HepG2 (cell line): Measurements from ENCODE around the gene SIGLEC9.
"Not testable (repeated sequence)": the region's sequence is repeated elsewhere in the genome, so short reads cannot be mapped to it uniquely, and the experiment has no call there.

Experiments
- ATM ChIP-seq: fragments of 450-650 bp; IDR thresholded peaks from 2 replicates; pipeline ENCODE4 v1.7.1; 2017; ENCODE audit warnings: mild to moderate bottlenecking, borderline replicate concordance
- HDAC1 ChIP-seq: sonication (generic); formaldehyde crosslinking; IDR thresholded peaks from 2 replicates; pipeline ENCODE4 v1.5.1; 2020; ENCODE audit warnings: mild to moderate bottlenecking, missing genetic modification reagents
- HDAC6 ChIP-seq: fragments of 200-600 bp; sonication (generic); IDR thresholded peaks from 2 replicates; pipeline ENCODE4 v1.7.0; 2017; ENCODE audit warnings: mild to moderate bottlenecking, antibody characterized with exemption, low read length, low read depth
- POLR2A ChIP-seq, 2 experiments: IDR thresholded peaks; 2 replicates each; pipeline ENCODE4 v1.6.1; 2011; ENCODE audit warnings: low read depth in 2 of 2, low read length in 2 of 2, mild to moderate bottlenecking in 1 of 2, moderate library complexity in 1 of 2; ENCODE audit not compliant: insufficient read depth in 1 of 2
- REL ChIP-seq: sonication (generic); formaldehyde crosslinking; conservative IDR thresholded peaks from 2 replicates; pipeline ENCODE4 v1.8.0; 2022; ENCODE audit warnings: mild to moderate bottlenecking, missing genetic modification reagents, moderate library complexity
- SRSF4 ChIP-seq: fragments of 200-400 bp; formaldehyde crosslinking; IDR thresholded peaks from one replicate; pipeline ENCODE4 v1.6.1; 2018; ENCODE audit warnings: mild to moderate bottlenecking, low read depth, low read length, moderate library complexity; ENCODE audit not compliant: poor library complexity, severe bottlenecking
- TCF7L2 ChIP-seq: IDR thresholded peaks from 2 replicates; pipeline ENCODE4 v1.6.1; 2011; ENCODE audit warnings: mild to moderate bottlenecking, low read depth, low read length, moderate library complexity
- YY1 ChIP-seq: IDR thresholded peaks from 2 replicates; pipeline ENCODE4 v1.6.1; 2011; ENCODE audit warnings: low read length, low read depth, moderate library complexity, mild to moderate bottlenecking; ENCODE audit not compliant: insufficient read depth, insufficient replicate concordance
- ZBTB1 ChIP-seq: sonication (generic); formaldehyde crosslinking; IDR thresholded peaks from 2 replicates; pipeline ENCODE4 v1.4.0; 2020; ENCODE audit warnings: missing genetic modification reagents, borderline replicate concordance
- TF ChIP-seq, protein P1 (sequence below): sonication (generic); formaldehyde crosslinking; IDR thresholded peaks from 2 replicates; pipeline ENCODE4 v1.5.0; 2020; ENCODE audit warnings: mild to moderate bottlenecking, missing genetic modification reagents, moderate library complexity
- TF ChIP-seq, protein P2 (sequence below): sonication (generic); formaldehyde crosslinking; IDR thresholded peaks from 2 replicates; pipeline ENCODE4 v1.4.0; 2020; ENCODE audit warnings: missing genetic modification reagents, borderline replicate concordance
- TF ChIP-seq, protein P3 (sequence below): sonication (generic); formaldehyde crosslinking; IDR thresholded peaks from 2 replicates; pipeline ENCODE4 v1.4.0; 2020; ENCODE audit warnings: mild to moderate bottlenecking, missing genetic modification reagents, borderline replicate concordance
- TF ChIP-seq, protein P4 (sequence below): sonication (generic); formaldehyde crosslinking; IDR thresholded peaks from 2 replicates; pipeline ENCODE4 v1.4.0; 2020; ENCODE audit warnings: missing genetic modification reagents, mild to moderate bottlenecking, borderline replicate concordance
- TF ChIP-seq, protein P5 (sequence below), 2 experiments: sonication (generic) in 1 of 2; formaldehyde crosslinking in 1 of 2; IDR thresholded peaks; 2 replicates each; pipeline versions ENCODE4 v1.5.1 to v1.6.1; 2011 to 2020; ENCODE audit warnings: borderline replicate concordance in 1 of 2, low read depth in 1 of 2, low read length in 1 of 2, mild to moderate bottlenecking in 1 of 2, missing genetic modification reagents in 1 of 2, moderate library complexity in 1 of 2

DNA sequence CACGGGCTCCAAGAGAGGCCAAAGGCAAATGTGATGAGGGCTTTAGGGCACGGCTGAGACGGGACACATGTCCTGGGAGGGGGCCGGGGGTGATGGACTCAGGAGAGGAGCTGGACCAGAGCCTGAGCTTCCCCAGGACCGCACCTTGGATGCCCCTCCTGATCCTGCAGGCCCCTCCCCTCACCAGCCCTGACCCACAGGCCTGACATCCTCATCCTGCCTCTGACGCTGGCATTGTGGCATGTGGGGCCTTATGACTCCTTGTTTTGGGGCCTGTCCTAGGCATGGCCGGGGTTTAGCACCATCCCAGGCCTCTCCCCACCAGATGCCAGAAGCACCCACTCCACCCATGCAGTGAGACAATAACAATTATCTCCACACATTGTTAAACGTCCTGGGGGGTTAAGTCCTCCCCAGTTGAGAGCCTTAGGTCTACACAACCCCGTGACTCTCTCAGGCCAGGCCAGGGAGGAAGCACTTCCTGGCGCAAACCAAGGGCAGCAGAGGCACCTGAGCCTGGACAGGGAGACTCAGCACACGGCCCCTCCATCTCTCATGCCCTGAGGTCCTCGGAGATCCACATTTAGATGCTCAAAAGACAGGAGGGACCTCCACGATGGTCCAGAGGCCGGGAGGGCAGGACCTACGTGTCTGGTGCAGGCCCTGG is 18.2 kb downstream of the SIGLEC9 start:
- TF ChIP-seq, protein P1, sequence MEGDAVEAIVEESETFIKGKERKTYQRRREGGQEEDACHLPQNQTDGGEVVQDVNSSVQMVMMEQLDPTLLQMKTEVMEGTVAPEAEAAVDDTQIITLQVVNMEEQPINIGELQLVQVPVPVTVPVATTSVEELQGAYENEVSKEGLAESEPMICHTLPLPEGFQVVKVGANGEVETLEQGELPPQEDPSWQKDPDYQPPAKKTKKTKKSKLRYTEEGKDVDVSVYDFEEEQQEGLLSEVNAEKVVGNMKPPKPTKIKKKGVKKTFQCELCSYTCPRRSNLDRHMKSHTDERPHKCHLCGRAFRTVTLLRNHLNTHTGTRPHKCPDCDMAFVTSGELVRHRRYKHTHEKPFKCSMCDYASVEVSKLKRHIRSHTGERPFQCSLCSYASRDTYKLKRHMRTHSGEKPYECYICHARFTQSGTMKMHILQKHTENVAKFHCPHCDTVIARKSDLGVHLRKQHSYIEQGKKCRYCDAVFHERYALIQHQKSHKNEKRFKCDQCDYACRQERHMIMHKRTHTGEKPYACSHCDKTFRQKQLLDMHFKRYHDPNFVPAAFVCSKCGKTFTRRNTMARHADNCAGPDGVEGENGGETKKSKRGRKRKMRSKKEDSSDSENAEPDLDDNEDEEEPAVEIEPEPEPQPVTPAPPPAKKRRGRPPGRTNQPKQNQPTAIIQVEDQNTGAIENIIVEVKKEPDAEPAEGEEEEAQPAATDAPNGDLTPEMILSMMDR (CRISPR knock-in tag), result not testable (repeated sequence)
- TF ChIP-seq, protein P2, sequence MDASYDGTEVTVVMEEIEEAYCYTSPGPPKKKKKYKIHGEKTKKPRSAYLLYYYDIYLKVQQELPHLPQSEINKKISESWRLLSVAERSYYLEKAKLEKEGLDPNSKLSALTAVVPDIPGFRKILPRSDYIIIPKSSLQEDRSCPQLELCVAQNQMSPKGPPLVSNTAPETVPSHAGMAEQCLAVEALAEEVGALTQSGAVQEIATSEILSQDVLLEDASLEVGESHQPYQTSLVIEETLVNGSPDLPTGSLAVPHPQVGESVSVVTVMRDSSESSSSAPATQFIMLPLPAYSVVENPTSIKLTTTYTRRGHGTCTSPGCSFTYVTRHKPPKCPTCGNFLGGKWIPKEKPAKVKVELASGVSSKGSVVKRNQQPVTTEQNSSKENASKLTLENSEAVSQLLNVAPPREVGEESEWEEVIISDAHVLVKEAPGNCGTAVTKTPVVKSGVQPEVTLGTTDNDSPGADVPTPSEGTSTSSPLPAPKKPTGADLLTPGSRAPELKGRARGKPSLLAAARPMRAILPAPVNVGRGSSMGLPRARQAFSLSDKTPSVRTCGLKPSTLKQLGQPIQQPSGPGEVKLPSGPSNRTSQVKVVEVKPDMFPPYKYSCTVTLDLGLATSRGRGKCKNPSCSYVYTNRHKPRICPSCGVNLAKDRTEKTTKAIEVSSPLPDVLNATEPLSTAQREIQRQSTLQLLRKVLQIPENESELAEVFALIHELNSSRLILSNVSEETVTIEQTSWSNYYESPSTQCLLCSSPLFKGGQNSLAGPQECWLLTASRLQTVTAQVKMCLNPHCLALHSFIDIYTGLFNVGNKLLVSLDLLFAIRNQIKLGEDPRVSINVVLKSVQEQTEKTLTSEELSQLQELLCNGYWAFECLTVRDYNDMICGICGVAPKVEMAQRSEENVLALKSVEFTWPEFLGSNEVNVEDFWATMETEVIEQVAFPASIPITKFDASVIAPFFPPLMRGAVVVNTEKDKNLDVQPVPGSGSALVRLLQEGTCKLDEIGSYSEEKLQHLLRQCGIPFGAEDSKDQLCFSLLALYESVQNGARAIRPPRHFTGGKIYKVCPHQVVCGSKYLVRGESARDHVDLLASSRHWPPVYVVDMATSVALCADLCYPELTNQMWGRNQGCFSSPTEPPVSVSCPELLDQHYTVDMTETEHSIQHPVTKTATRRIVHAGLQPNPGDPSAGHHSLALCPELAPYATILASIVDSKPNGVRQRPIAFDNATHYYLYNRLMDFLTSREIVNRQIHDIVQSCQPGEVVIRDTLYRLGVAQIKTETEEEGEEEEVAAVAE, result not testable (repeated sequence)
- TF ChIP-seq ATM; REL (CRISPR knock-in tag); YY1; TCF7L2; HDAC6; HDAC1 (CRISPR knock-in tag); POLR2A (IDR thresholded peaks at IDR 0.05; ENCODE audit: insufficient read depth in 1 of 2, low read depth in 2 of 2, low read length in 2 of 2); SRSF4; ZBTB1 (CRISPR knock-in tag): not testable (repeated sequence)
- TF ChIP-seq, protein P3, sequence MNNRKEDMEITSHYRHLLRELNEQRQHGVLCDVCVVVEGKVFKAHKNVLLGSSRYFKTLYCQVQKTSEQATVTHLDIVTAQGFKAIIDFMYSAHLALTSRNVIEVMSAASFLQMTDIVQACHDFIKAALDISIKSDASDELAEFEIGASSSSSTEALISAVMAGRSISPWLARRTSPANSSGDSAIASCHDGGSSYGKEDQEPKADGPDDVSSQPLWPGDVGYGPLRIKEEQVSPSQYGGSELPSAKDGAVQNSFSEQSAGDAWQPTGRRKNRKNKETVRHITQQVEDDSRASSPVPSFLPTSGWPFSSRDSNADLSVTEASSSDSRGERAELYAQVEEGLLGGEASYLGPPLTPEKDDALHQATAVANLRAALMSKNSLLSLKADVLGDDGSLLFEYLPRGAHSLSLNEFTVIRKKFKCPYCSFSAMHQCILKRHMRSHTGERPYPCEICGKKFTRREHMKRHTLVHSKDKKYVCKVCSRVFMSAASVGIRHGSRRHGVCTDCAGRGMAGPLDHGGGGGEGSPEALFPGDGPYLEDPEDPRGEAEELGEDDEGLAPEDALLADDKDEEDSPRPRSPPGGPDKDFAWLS (CRISPR knock-in tag), result not testable (repeated sequence)
- TF ChIP-seq, protein P4, sequence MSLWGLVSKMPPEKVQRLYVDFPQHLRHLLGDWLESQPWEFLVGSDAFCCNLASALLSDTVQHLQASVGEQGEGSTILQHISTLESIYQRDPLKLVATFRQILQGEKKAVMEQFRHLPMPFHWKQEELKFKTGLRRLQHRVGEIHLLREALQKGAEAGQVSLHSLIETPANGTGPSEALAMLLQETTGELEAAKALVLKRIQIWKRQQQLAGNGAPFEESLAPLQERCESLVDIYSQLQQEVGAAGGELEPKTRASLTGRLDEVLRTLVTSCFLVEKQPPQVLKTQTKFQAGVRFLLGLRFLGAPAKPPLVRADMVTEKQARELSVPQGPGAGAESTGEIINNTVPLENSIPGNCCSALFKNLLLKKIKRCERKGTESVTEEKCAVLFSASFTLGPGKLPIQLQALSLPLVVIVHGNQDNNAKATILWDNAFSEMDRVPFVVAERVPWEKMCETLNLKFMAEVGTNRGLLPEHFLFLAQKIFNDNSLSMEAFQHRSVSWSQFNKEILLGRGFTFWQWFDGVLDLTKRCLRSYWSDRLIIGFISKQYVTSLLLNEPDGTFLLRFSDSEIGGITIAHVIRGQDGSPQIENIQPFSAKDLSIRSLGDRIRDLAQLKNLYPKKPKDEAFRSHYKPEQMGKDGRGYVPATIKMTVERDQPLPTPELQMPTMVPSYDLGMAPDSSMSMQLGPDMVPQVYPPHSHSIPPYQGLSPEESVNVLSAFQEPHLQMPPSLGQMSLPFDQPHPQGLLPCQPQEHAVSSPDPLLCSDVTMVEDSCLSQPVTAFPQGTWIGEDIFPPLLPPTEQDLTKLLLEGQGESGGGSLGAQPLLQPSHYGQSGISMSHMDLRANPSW (CRISPR knock-in tag), result not testable (repeated sequence)
- TF ChIP-seq, protein P5, sequence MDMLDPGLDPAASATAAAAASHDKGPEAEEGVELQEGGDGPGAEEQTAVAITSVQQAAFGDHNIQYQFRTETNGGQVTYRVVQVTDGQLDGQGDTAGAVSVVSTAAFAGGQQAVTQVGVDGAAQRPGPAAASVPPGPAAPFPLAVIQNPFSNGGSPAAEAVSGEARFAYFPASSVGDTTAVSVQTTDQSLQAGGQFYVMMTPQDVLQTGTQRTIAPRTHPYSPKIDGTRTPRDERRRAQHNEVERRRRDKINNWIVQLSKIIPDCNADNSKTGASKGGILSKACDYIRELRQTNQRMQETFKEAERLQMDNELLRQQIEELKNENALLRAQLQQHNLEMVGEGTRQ (IDR thresholded peaks at IDR 0.05; ENCODE audit: low read depth, low read length), result not testable (repeated sequence)
- TF ChIP-seq, protein P5 (CRISPR knock-in tag; IDR thresholded peaks at IDR 0.05; ENCODE audit: borderline replicate concordance), result not testable (repeated sequence)
